ENCODE results near the gene ZNF444. TPM values are rescaled to one million over a fixed set of nuclear protein-coding genes. Genes with fewer than 3 reads are reported as not detected.
A peak's percentile ranks its signal among the peaks of the same experiment; 100 is the strongest.

The ZNF444 gene
- total and polyA plus RNA-seq, 2 of the 4 experiments (the other 2 are of a cell fraction): 2.5 to 20.3 TPM

GRCh38 chr19:56120371-56121179 is 20.5 kb upstream of the ZNF444 start (continued):
- TF ChIP-seq MXI1 (IDR thresholded peaks at IDR 0.05; ENCODE audit: borderline replicate concordance, low read depth, low read length): peak; percentile 63; the same call in 1 of the 2 replicates
- 0 out of 2 replicates have a peak, but pooled peaks have one; percentile 66 for TF ChIP-seq CHD1 (IDR thresholded peaks at IDR 0.05; ENCODE audit: low read depth, low read length)
- TF ChIP-seq NFE2L2 (IDR thresholded peaks at IDR 0.05; ENCODE audit: low read depth, low read length): no peak
